Measurements from ENCODE around the gene SLC48A1.

DNA sequence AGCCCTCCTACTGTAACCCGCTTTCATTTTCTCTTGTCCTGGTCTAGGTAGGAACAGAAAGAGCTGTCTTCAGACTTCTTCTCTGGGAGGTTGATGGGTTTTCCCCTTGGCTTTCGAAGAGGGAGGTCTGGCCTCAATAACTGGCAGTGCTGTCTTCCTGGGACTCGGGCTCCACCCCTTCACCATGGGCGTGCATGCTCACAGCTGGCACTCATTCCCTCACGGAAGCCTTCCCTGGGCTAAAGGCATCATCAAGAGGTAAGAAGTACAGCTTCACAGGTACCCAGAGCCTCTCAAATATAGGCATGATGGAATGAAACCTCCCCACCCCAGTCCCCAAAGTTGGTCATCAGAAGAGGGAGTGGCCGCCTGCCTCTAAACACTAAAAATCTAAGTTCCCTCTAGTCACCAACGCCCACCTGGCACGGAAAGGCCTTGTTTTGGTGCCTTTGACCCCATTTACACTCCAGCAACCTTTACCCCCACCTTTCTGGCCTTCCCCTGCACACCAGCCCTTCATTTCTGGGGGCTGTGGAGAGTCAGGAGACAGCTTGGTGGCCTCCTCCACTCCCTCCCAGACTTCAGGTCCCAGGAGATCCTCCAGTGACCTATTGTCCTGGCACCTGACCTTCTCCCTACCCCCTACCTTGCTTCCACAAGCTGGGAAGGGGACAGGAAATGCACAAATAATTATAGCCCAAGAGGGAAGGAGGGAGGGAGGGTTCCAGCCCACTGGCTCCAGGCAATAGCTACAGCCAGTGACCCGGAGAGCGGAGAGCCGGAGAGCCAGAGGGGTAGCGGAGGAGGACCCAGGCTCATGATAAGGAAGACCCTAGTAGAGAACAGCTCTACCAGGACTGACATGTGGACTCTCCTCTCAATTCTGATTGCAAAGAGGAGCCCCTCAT is 17.1 kb upstream of the SLC48A1 start:
- TF ChIP-seq CTCF (IDR thresholded peaks at IDR 0.05; ENCODE audit: low read length) (no peak), EZH2 (IDR thresholded peaks at IDR 0.05; ENCODE audit: borderline replicate concordance, low read length) (no peak)

Data from OCI-LY1 (cell line).